ENCODE data around the gene PRKCD.

- TF ChIP-seq, protein P1, sequence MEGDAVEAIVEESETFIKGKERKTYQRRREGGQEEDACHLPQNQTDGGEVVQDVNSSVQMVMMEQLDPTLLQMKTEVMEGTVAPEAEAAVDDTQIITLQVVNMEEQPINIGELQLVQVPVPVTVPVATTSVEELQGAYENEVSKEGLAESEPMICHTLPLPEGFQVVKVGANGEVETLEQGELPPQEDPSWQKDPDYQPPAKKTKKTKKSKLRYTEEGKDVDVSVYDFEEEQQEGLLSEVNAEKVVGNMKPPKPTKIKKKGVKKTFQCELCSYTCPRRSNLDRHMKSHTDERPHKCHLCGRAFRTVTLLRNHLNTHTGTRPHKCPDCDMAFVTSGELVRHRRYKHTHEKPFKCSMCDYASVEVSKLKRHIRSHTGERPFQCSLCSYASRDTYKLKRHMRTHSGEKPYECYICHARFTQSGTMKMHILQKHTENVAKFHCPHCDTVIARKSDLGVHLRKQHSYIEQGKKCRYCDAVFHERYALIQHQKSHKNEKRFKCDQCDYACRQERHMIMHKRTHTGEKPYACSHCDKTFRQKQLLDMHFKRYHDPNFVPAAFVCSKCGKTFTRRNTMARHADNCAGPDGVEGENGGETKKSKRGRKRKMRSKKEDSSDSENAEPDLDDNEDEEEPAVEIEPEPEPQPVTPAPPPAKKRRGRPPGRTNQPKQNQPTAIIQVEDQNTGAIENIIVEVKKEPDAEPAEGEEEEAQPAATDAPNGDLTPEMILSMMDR (IDR thresholded peaks at IDR 0.05): no peak
- TF ChIP-seq POLR2A (IDR thresholded peaks at IDR 0.05) (no peak), POLR2AphosphoS5 (IDR thresholded peaks at IDR 0.05; ENCODE audit: insufficient read depth in 1 of 2, low read depth in 1 of 2) (no peak)
These were observed 4.6 kb upstream of the PRKCD start for GRCh38 chr3:53156368-53156834.
